ENCODE data around the gene RBPJL.

The RBPJL gene

GRCh38 chr20:45258259-45258658, 48.4 kb upstream of the RBPJL start:
- H3F3A ChIP-seq (ENCODE audit: control insufficient read depth, insufficient read depth) = no peaks in the 10 kb centered on the region
- H3K4me1 ChIP-seq (ENCODE audit: control insufficient read depth, low read length) = no peaks in the 10 kb centered on the region
- no peak overlapping the region for H3K27ac ChIP-seq (ENCODE audit: low read depth, low read length)
- H3K79me2 ChIP-seq (ENCODE audit: control insufficient read depth, low read length) = no peaks in the 10 kb centered on the region
- H4K20me1 ChIP-seq (ENCODE audit: control insufficient read depth, insufficient read depth, low read depth, low read length) = no peaks in the 10 kb centered on the region
- peaks cover 35% of the 10 kb centered on the region for H3K27me3 ChIP-seq (ENCODE audit: control insufficient read depth, low read length)
- H3K9me2 ChIP-seq (replicated peaks; ENCODE audit: control insufficient read depth, low read length) = no peaks in the 10 kb centered on the region
- no peak for TF ChIP-seq CTCF (IDR thresholded peaks at IDR 0.05; ENCODE audit: low read depth, low read length, poor library complexity, severe bottlenecking)
- no peak for TF ChIP-seq EZH2phosphoT487 (IDR thresholded peaks at IDR 0.05; ENCODE audit: borderline replicate concordance, low read length)
- H3K9me3 ChIP-seq (ENCODE audit: control insufficient read depth, insufficient read depth, low read length) = no peaks in the 10 kb centered on the region
- H3K36me3 ChIP-seq (ENCODE audit: control insufficient read depth, low read length) = no peaks in the 10 kb centered on the region
- H3K4me3 ChIP-seq (ENCODE audit: low read length) = no peak overlapping the region
- no peak overlapping the region for H3K4me2 ChIP-seq (ENCODE audit: low read length)

- H3K4me2 ChIP-seq (ENCODE audit: low read length) = no peak overlapping the region
- no peaks in the 10 kb centered on the region for H3K79me2 ChIP-seq (ENCODE audit: control insufficient read depth, low read length)
- no peak for TF ChIP-seq CTCF (IDR thresholded peaks at IDR 0.05; ENCODE audit: low read depth, low read length, poor library complexity, severe bottlenecking)
Observed at GRCh38 chr20:45258664-45259063, 48.0 kb upstream of the RBPJL start.

GRCh38 chr20:45263556-45264266, 42.9 kb upstream of the RBPJL start:
- Histone ChIP-seq H3K27me3 (ENCODE audit: control insufficient read depth, low read length) (peaks cover 42% of the 10 kb centered on the region), H3K4me2 (ENCODE audit: low read length) (no peak overlapping the region), H3K27ac (ENCODE audit: low read depth, low read length) (no peak overlapping the region), H3K9me3 (ENCODE audit: control insufficient read depth, insufficient read depth, low read length) (no peaks in the 10 kb centered on the region), H3F3A (ENCODE audit: control insufficient read depth, insufficient read depth) (no peaks in the 10 kb centered on the region), H3K4me3 (ENCODE audit: low read length) (no peak overlapping the region), H3K9me2 (replicated peaks; ENCODE audit: control insufficient read depth, low read length) (no peaks in the 10 kb centered on the region), H3K36me3 (ENCODE audit: control insufficient read depth, low read length) (no peaks in the 10 kb centered on the region), H4K20me1 (ENCODE audit: control insufficient read depth, insufficient read depth, low read depth, low read length) (no peaks in the 10 kb centered on the region), H3K4me1 (ENCODE audit: control insufficient read depth, low read length) (no peaks in the 10 kb centered on the region), H3K79me2 (ENCODE audit: control insufficient read depth, low read length) (no peaks in the 10 kb centered on the region)
- TF ChIP-seq EZH2phosphoT487 (IDR thresholded peaks at IDR 0.05; ENCODE audit: borderline replicate concordance, low read length) (no peak), CTCF (IDR thresholded peaks at IDR 0.05; ENCODE audit: low read depth, low read length, poor library complexity, severe bottlenecking) (no peak)

More at GRCh38 chr20:45258664-45259063, 48.0 kb upstream of the RBPJL start:
- peaks cover 35% of the 10 kb centered on the region for H3K27me3 ChIP-seq (ENCODE audit: control insufficient read depth, low read length)
- H4K20me1 ChIP-seq (ENCODE audit: control insufficient read depth, insufficient read depth, low read depth, low read length) = no peaks in the 10 kb centered on the region
- no peak overlapping the region for H3K27ac ChIP-seq (ENCODE audit: low read depth, low read length)
- no peaks in the 10 kb centered on the region for H3K4me1 ChIP-seq (ENCODE audit: control insufficient read depth, low read length)
- no peaks in the 10 kb centered on the region for H3F3A ChIP-seq (ENCODE audit: control insufficient read depth, insufficient read depth)
- no peaks in the 10 kb centered on the region for H3K9me2 ChIP-seq (replicated peaks; ENCODE audit: control insufficient read depth, low read length)
- H3K9me3 ChIP-seq (ENCODE audit: control insufficient read depth, insufficient read depth, low read length) = no peaks in the 10 kb centered on the region
- no peak overlapping the region for H3K4me3 ChIP-seq (ENCODE audit: low read length)
- no peaks in the 10 kb centered on the region for H3K36me3 ChIP-seq (ENCODE audit: control insufficient read depth, low read length)

All from DOHH2 (cell line).